K562 (cell line): ENCODE data around the gene ADORA3. TPM values are rescaled to one million over a fixed set of nuclear protein-coding genes. Genes with fewer than 3 reads are reported as not detected.

Experiments used
- ARID2 ChIP-seq: fragments of 450-650 bp; IDR thresholded peaks from 2 replicates; pipeline ENCODE4 v1.6.1; 2017; ENCODE audit warnings: antibody characterized with exemption, mild to moderate bottlenecking
- CSDE1 ChIP-seq, 2 experiments: fragments of 450-650 bp; IDR thresholded peaks; 2 replicates each; pipeline ENCODE4 v1.6.1; 2016; ENCODE audit warnings: mild to moderate bottlenecking in 1 of 2
- EGR1 ChIP-seq: fragments of 450-650 bp; conservative IDR thresholded peaks from 2 replicates; pipeline ENCODE4 v1.6.1; 2017; ENCODE audit warnings: mild to moderate bottlenecking
- ESRRB ChIP-seq: fragments of 250-450 bp; sonication (Bioruptor Pico); IDR thresholded peaks from 2 replicates; pipeline ENCODE4 v1.5.0; 2020; ENCODE audit warnings: mild to moderate bottlenecking, moderate library complexity, borderline replicate concordance
- ETS1 ChIP-seq: conservative IDR thresholded peaks from 2 replicates; pipeline ENCODE4 v1.6.1; 2011; ENCODE audit warnings: low read depth, mild to moderate bottlenecking, low read length; ENCODE audit not compliant: control insufficient read depth
- FOXK2 ChIP-seq, 2 experiments: fragments of 450-650 bp; IDR thresholded peaks in 1 of 2; conservative IDR thresholded peaks in 1 of 2; 2 replicates each; pipeline ENCODE4 v1.6.1; 2016; ENCODE audit warnings: low read depth in 2 of 2, mild to moderate bottlenecking in 1 of 2
- HMGN3 ChIP-seq: IDR thresholded peaks from 2 replicates; pipeline ENCODE4 v1.6.1; 2011; ENCODE audit warnings: borderline replicate concordance, low read depth, mild to moderate bottlenecking, mixed read lengths, low read length; ENCODE audit not compliant: insufficient read length; ENCODE audit errors: extremely low read depth
- MAZ ChIP-seq, 2 experiments: fragments of 450-650 bp in 1 of 2; sonication (generic) in 1 of 2; formaldehyde crosslinking; IDR thresholded peaks in 1 of 2; conservative IDR thresholded peaks in 1 of 2; 2 replicates each; pipeline versions ENCODE4 v1.4.0 to v1.5.0; 2020; ENCODE audit warnings: mild to moderate bottlenecking in 1 of 2, missing genetic modification reagents in 1 of 2
- NEUROD1 ChIP-seq: fragments of 150-350 bp; IDR thresholded peaks from 2 replicates; pipeline ENCODE4 v1.6.1; 2014; ENCODE audit warnings: borderline replicate concordance, low read length, low read depth; ENCODE audit not compliant: partially characterized antibody
- NONO ChIP-seq, 2 experiments: fragments of 200-400 bp in 1 of 2; fragments of 450-650 bp in 1 of 2; formaldehyde crosslinking in 1 of 2; IDR thresholded peaks; 2 replicates each; pipeline ENCODE4 v1.6.1; 2017; ENCODE audit warnings: low read depth in 2 of 2, mild to moderate bottlenecking in 2 of 2, moderate library complexity in 2 of 2, low read length in 1 of 2
- PATZ1 ChIP-seq: fragments of 250-450 bp; sonication (Bioruptor Pico); IDR thresholded peaks from 2 replicates; pipeline ENCODE4 v1.5.0; 2020; ENCODE audit warnings: mild to moderate bottlenecking, borderline replicate concordance
- RBFOX2 ChIP-seq: fragments of 200-400 bp; formaldehyde crosslinking; IDR thresholded peaks from 2 replicates; pipeline ENCODE4 v1.6.1; 2017; ENCODE audit warnings: low read depth, mild to moderate bottlenecking, low read length, moderate library complexity
- RBM17 ChIP-seq: fragments of 200-400 bp; formaldehyde crosslinking; IDR thresholded peaks from 2 replicates; pipeline ENCODE4 v1.6.1; 2017; ENCODE audit warnings: low read depth, mild to moderate bottlenecking, low read length, borderline replicate concordance
- RFX5 ChIP-seq: IDR thresholded peaks from 2 replicates; pipeline ENCODE4 v1.6.1; 2011; ENCODE audit warnings: low read depth, mild to moderate bottlenecking, improper control_type of control experiment, low read length
- SMAD4 ChIP-seq: fragments of 250-450 bp; sonication (Bioruptor Pico); conservative IDR thresholded peaks from 2 replicates; pipeline ENCODE4 v1.8.0; 2021; ENCODE audit warnings: inconsistent platforms, mild to moderate bottlenecking, moderate library complexity
- SREBF2 ChIP-seq: sonication (generic); formaldehyde crosslinking; IDR thresholded peaks from 2 replicates; pipeline ENCODE4 v1.4.0; 2020; ENCODE audit warnings: mild to moderate bottlenecking, missing genetic modification reagents
- ZNF354B ChIP-seq: fragments of 250-450 bp; sonication (Bioruptor Pico); IDR thresholded peaks from 2 replicates; pipeline ENCODE4 v1.4.0; 2020
- ZNF561 ChIP-seq: fragments of 450-650 bp; formaldehyde crosslinking; conservative IDR thresholded peaks from 2 replicates; pipeline ENCODE4 v1.4.0; 2020; ENCODE audit warnings: mild to moderate bottlenecking, moderate library complexity
- ZNF584 ChIP-seq: fragments of 200-800 bp; sonication (Bioruptor generic); IDR thresholded peaks from 2 replicates; pipeline ENCODE4 v1.6.1; 2016; ENCODE audit warnings: low read depth, mild to moderate bottlenecking, missing genetic modification characterization, missing compliant biosample characterization
- polyA plus RNA-seq, 8 experiments: library from polyadenylated mRNA; depleted of rRNA in 4 of 8; stranded (reverse) in 5 of 8; unstranded in 3 of 8; fragments of >200 nt; fragmentation: Nextera tagmentation in 2 of 8; fragmentation: Illumina TruSeq in 1 of 8; extraction: Ambion mirVana in 2 of 8; extraction: Trizol in 1 of 8; gene quantifications; 2 replicates each; pipeline versions ENCODE4 v1.2.1 to v1.2.3, GENCODE V29; 2011 to 2014; ENCODE audit warnings: inconsistent platforms in 1 of 8, missing spikeins in 1 of 8
- total RNA-seq, 7 experiments: library from RNA; depleted of rRNA in 6 of 7; stranded (reverse); fragments of >200 nt in 6 of 7; fragmentation: Illumina TruSeq in 2 of 7; extraction: Trizol in 2 of 7; gene quantifications; 2 replicates each; pipeline versions ENCODE4 v1.2.1 to v1.2.3, GENCODE V29; 2011 to 2021; ENCODE audit warnings: low replicate concordance in 1 of 7
- TF ChIP-seq, protein P1 (sequence below): fragments of 250-450 bp; sonication (Bioruptor Pico); IDR thresholded peaks from 2 replicates; pipeline ENCODE4 v1.4.0; 2020; ENCODE audit warnings: mild to moderate bottlenecking
- TF ChIP-seq, protein P2 (sequence below), 2 experiments: fragments of 250-450 bp in 1 of 2; fragments of 450-650 bp in 1 of 2; sonication (Bioruptor Pico) in 1 of 2; IDR thresholded peaks; 2 replicates each; pipeline versions ENCODE4 v1.6.1 to v1.8.0; 2016 to 2021; ENCODE audit warnings: mild to moderate bottlenecking in 2 of 2, moderate library complexity in 2 of 2, missing compliant biosample characterization in 1 of 2, missing genetic modification characterization in 1 of 2

The ADORA3 gene
- total and polyA plus RNA-seq, 9 of the 15 experiments (the other 6 are each of a cell fraction or from before 2014, with no cell fraction given), result 0.09 to 0.35 (median 0.16) TPM; not detected in 3

DNA sequence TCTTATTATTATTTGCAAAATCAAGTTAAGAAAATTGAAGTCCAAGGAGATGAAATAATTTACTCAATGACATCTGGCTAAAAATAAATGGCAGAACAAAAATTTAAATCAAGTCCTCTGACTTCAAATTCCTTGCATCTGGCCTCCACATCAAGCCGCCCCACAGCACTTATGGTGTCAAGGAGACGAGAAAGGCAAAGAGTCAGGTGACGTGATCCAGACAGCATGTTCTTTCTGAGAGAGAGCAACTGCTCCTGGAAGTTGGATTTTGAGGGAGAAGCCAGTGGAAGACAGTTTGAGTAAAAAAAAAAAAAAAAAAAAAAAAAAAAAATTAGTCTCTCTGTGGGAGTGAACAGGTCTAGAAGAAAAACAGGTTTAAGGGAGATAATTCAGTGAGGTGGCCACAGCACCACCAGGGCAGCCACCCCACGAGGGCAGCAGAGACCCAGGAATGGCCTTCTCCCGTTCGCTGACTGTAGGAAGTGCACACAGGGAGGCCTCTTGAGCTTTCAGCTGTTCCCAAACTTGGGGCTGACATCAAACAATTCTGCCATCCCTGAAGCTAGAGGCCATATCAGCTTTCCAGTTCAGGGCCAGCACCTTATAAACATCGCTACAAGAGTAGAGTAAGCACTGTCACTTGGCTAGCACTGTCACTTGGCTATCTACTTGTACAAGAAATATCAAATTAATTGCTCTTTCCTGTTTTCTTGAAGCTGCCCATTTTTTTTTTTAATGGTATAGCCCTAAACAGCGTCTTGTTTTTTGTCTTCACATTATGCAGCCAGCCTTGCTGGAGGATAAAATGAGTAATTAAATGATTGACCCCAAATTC, 21.8 kb downstream of the ADORA3 start (continued):
- TF ChIP-seq ESRRB (CRISPR knock-in tag) (no peak), RBM17 (no peak), FOXK2 (conservative IDR thresholded peaks at IDR 0.05 in 1 of 2, IDR thresholded peaks at IDR 0.05 in 1 of 2; ENCODE audit: low read depth in 2 of 2) (no peak), RFX5 (no peak), NEUROD1 (no peak), RBFOX2 (no peak), SREBF2 (CRISPR knock-in tag) (no peak), ZNF561 (CRISPR knock-in tag) (no peak), PATZ1 (CRISPR knock-in tag) (no peak), NONO (IDR thresholded peaks at IDR 0.05; ENCODE audit: low read depth in 2 of 2, low read length in 1 of 2) (no peak), CSDE1 (IDR thresholded peaks at IDR 0.05) (no peak), HMGN3 (no peak), SMAD4 (CRISPR knock-in tag) (0 out of 2 replicates have a peak, but pooled peaks have one; percentile 30), ZNF354B (CRISPR knock-in tag) (no peak), EGR1 (no peak), MAZ (CRISPR knock-in tag; conservative IDR thresholded peaks at IDR 0.05 in 1 of 2, IDR thresholded peaks at IDR 0.05 in 1 of 2) (peak in 1 of 2 experiments; percentile 34; a peak in 1 of 4 replicates), ZNF584 (CRISPR knock-in tag) (no peak), ETS1 (no peak), ARID2 (peak; percentile 68; the same call in 1 of the 2 replicates)
- TF ChIP-seq, protein P1, sequence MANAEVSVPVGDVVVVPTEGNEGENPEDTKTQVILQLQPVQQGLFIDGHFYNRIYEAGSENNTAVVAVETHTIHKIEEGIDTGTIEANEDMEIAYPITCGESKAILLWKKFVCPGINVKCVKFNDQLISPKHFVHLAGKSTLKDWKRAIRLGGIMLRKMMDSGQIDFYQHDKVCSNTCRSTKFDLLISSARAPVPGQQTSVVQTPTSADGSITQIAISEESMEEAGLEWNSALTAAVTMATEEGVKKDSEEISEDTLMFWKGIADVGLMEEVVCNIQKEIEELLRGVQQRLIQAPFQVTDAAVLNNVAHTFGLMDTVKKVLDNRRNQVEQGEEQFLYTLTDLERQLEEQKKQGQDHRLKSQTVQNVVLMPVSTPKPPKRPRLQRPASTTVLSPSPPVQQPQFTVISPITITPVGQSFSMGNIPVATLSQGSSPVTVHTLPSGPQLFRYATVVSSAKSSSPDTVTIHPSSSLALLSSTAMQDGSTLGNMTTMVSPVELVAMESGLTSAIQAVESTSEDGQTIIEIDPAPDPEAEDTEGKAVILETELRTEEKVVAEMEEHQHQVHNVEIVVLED (CRISPR knock-in tag), result no peak
- TF ChIP-seq, protein P2, sequence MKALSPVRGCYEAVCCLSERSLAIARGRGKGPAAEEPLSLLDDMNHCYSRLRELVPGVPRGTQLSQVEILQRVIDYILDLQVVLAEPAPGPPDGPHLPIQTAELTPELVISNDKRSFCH (CRISPR knock-in tag; IDR thresholded peaks at IDR 0.05), result no peak
- TF ChIP-seq, protein P2 (tag; IDR thresholded peaks at IDR 0.05), result no peak
